UCSD-AML1 (cell line): ENCODE data around the gene TSNAX.
A peak's percentile ranks its signal among the peaks of the same experiment; 100 is the strongest.
"Not testable (repeated sequence)": the region's sequence is repeated elsewhere in the genome, so short reads cannot be mapped to it uniquely, and the experiment has no call there.

ENCODE experiments used
- DNase-seq: peaks from one replicate; lab custom pipeline; 2025; ENCODE audit not compliant: unreplicated experiment; lab: John Stamatoyannopoulos, UW

Gene TSNAX, protein sequence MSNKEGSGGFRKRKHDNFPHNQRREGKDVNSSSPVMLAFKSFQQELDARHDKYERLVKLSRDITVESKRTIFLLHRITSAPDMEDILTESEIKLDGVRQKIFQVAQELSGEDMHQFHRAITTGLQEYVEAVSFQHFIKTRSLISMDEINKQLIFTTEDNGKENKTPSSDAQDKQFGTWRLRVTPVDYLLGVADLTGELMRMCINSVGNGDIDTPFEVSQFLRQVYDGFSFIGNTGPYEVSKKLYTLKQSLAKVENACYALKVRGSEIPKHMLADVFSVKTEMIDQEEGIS

DNA sequence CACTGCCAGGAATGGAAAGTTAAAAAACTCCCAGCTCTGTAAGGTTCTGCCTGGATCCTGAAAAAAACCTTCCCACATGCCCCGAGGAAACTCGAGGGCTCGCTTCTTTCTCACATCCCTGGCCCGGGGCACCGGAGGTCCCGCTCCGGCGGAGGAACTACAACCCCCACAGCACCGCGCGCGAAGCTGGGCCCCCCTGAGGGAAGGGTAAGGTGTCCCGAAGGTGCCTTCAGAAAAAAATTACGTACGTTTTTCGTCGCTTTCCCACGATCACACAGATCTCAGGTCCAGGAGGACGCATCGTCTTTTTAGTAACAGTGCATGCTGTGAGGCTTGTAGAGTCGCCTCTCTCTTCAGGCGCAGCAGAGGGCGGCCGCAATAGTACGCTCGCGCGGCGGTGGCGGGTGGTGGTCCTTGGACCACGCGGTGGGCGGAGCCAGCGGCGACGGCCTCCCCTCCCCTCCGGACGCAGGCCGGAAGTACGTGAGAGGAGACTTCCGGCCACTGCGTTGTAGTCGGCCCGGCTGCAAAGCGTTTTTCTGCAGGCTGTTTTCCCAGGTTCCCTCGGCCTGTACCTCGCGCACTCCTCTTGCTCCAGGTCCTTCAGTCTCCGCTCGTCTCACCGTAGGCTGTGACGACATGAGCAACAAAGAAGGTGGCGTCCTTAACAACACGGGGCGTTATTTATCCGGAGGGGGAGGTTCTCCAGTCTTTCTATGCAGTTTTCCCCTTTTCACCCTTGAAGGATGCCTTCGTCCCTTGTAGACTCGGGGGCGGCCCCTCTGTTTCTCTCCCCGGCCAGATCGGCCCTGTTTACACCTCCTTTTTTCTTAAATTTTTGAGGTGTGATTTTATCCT is at the start of gene TSNAX:
TSS of gene TSNAX (plus strand) at position 498 of the 858 bp plus-strand sequence. CDS start at position 640, 142 bp downstream.
- peak; percentile 95 for DNase-seq

DNA sequence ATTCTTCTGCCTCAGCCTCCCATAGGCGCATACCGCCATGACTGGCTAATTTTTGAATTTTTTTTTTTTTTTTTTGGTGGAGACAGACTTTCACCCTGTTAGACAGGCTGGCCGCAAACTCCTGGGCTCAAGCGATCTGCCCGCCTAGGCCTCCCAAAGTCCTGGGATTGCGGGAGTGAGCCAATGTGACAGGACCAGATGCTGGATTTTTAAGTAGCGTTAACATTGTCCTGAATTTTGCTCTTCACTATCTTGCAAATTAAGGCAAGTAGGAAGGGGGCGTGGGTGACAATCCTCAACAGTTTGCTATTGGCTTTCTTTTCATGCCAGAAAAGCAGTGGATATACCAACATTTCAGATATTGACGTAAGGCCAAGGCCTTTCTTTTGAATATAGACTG is 49.7 kb upstream of the TSNAX start:
- no peak for DNase-seq

DNA sequence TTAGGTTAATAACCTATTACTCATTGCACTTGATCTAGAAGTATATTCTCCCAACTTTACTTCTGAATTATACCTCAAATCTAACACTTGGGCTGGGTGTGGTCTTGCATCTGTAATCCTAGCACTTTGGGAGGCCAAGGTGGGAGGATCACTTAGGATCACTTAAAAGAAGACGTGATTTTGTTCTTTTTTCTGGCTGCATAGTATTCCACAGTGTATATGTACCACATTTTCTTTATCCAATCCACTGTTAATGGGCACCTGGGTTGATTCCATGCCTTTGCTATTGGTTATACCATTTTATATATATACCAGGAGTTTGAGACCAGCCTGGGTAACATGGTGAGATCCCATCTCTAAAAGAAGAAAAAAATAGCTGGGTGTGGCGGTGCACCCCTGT is 48.5 kb upstream of the TSNAX start:
- no peak for DNase-seq

DNA sequence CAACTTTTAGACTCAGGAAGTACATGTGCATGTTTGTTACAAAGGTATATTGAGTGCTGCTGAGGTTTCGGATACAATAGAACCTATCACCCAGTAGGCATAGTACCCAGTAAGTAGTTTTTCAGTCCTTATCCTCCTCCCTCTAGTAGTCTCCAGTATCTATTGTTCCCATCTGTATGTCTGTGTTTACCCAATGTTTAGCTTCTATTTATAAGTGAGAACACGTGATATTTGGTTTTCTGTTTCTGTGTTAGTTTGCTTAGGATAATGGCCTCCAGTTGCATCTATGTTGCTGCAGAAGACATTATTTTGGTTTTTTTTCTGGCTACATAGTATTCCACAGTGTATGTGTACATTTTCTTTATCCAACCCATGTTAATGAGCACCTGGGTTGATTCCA is 47.2 kb upstream of the TSNAX start:
- DNase-seq: no peak

DNA sequence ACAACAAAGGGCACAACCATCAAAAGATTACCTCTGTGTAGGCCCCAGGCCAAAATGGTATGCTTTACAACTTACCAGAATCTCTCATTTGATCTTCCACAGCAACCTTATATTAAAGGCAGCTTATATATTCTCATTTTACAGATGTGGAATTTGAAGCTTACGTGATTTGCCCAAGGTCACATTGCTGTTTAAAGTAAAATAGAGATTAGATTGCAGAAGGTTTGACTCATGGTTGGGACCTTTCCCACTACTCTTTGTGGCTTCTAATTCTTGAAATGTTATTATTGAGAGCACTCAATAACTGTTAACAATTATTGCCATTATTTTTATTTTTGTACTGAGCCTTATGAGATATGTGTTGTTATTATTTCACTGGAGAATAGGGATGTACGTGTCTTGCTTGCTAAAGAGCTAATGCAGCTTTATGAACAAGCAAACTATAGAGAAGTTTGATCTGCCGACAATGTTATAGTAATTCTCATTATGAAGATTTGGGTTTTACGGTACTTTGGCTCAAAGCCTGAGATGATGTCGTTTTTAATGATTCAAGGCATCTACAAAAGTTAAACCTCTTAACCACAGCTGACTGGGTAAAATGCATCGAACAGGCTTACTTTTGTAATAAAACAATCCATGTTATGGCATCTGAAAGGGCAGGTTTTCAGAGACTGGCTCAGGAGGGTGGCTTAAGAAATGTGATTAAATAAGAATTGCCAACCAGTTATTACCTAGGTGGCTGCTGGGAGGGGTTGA is 43.3 kb upstream of the TSNAX start:
- no peak for DNase-seq

DNA sequence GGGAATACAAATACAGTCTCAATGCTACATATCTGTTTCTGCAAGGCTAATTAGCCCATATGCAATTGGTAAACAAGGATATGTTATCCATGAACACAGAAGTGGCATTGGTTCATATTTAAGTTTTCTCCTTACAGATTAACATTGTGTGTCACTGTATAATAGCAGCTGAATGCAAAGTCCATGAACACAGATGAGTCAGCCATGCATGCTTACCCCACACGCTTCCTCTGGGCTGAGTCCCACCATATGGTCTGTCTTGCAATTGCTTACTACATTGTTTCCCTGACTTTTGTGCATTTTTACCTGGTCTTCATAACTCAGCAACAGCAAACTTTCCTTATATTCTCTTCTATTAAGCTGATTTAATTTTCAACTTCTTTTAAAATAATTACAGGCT is 41.5 kb upstream of the TSNAX start:
- DNase-seq: no peak

DNA sequence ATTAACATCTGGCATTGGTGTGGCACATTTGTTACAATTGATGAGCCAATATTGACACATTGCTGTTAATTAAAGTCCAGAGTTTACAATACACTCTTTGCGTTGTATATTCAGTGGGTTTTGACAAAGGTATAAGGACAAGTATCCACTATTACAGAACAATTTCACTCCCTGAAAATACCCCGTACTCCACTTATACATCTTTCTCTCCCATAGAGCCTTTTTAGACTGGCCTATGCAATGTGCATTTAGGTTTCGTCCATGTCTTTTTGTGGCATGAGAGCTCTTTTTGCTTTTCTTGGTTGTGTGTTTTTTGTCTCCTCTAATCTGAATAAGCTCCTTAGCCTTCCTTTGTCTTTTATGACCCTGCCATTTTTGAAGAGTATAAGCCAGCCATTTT is 40.6 kb upstream of the TSNAX start:
- DNase-seq: no peak

DNA sequence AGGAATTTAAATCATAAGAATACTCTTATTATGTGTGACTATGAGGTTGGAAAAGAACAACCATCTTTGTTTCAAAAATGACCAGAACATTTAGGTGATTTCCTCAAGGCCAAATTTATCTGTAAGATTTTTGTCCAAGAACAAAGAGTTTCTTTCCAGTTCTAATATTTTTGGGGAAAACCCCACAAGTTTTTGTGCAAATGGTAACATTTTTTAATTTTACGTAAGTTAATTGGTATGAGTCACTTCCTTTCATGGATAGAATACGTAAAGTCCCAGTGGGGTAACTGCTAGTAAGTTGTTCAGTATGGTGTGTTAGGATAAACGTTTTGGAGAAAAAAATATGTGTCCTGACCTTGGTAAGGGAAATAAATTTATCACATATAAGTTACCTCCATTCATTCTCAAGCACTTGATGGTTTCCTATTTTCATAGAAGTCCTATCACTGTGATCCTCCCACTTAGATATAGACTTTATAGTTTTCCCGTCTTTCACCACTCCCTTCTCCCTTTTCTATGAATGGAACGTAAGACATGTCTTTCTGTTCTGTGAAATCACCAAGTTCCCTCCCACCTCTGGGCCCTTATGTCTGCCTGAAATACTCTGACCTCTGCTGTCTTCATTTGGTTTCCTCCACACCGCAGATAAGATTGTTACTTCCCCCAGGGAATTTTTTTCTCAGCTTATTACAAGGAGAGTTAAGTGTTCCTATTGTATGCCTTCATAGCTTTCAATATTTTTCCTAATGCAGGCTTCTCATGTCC is 34.9 kb upstream of the TSNAX start:
- no peak for DNase-seq

DNA sequence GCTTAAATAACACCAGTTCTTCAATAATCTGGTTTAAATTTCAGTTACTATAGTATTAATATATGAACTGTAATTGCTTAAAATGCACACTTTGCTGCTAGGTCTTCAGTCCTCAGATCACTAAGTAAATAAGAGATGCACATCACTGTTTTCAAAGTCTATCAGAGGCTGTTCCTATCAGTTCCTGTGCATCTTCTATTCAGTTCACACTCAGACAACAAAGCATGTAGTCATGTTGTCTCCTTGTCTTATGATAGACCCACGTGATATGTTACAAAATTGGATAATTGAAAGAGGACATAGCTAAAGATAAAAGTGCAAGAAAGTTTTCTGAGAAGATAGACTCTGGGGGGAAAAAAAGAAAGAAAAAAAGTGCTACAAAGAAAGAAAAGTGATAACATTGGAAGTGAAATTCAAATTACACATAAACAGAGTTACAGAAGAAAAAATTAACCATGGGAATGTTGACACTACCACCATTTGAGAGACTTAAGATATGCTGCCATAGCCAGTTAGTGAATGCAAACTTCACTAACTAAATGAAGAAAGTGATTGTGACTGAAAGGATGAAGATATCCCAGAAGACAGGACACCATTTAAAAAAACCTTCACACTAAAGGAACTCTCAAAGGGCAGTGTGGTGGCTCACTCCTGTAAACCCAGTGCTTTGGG is 33.9 kb upstream of the TSNAX start:
- DNase-seq: no peak

DNA sequence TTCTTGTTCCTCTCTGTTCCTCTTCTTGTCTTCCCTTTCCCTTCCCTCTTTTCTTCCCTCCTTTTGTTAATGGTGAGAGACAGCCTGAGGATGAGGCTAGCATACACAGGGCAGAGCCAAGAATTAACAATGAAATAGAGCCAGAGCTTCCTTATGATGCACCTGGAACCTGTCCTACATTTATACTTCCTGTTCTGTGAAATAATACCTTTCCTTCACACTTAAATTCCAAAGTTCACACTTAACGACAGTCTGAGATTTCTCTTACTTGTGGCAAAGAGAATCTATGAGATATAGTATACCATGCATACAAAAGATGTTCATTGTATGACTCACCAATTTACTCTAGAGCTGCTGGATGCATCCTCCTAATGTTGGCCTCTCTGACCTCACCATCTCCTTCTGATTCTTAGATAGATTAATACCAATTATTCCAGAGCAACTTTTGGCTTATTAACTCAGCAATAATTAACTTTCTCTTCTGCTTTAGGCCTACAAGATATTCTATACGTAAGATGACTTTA is 30.8 kb upstream of the TSNAX start:
- DNase-seq: no peak

DNA sequence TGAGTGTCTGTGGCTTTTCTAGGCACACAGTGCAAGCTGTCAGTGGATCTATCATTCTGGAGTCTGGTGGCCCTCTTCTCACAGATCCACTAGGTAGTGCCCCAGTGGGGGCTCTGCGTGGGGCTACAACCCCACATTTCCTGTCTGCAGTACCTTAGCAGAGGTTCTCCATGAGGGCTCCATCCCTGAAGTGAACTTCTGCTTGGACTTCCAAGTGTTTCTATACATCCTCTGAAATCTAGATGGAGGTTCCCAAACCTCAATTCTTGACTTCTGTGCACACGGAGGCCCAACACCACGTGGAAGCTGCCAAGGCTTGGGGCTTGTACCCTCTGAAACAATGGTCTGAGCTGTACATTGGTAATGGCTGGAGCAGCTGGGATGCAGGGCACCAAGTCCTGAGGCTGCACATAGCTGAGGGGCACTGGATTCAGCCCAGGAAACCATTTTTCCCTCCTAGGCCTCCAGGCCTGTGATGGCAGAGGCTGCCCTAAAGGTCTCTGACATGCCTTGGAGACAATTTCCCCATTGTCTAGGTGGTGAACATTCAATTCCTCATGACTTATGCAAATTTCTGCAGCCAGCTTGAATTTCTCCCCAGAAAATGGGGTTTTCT is 29.2 kb upstream of the TSNAX start:
- DNase-seq: no peak

DNA sequence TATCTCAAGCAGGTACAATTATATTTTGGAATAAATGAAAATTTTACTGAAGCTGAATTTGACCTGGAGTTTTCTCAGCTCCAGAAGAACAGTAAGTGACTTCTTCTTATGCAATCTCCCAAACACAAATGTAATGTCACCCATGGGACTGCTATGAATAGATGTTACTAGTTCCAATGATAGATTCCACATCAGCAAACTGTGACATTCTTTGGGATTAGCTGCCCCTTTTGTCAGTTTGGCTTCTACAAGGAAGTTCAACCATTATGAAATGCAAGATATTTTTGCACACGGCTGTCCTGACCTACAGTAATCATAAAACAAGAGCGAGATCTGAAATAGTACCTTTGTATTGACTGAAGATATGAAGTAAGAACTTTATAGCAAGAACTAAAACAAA is 27.8 kb upstream of the TSNAX start:
- DNase-seq: no peak

DNA sequence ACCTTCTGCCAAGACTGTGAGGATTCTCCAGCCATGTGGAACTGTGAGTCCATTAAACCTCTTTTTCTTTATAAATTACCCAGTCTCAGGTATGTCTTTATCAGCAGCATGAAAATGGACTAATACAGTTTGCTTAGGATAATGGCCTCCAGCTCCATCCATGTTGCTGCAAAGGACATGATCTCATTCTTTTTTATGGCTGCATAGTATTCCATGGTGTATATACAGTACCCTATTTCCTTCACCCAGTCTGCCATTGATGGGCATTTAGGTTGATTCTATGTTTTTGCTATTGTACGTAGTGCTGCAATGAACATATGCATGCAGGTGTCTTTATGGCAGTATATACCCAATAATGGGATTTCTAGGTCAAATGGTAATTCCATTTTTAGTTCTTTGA is 25.3 kb upstream of the TSNAX start:
- not testable (repeated sequence) for DNase-seq

DNA sequence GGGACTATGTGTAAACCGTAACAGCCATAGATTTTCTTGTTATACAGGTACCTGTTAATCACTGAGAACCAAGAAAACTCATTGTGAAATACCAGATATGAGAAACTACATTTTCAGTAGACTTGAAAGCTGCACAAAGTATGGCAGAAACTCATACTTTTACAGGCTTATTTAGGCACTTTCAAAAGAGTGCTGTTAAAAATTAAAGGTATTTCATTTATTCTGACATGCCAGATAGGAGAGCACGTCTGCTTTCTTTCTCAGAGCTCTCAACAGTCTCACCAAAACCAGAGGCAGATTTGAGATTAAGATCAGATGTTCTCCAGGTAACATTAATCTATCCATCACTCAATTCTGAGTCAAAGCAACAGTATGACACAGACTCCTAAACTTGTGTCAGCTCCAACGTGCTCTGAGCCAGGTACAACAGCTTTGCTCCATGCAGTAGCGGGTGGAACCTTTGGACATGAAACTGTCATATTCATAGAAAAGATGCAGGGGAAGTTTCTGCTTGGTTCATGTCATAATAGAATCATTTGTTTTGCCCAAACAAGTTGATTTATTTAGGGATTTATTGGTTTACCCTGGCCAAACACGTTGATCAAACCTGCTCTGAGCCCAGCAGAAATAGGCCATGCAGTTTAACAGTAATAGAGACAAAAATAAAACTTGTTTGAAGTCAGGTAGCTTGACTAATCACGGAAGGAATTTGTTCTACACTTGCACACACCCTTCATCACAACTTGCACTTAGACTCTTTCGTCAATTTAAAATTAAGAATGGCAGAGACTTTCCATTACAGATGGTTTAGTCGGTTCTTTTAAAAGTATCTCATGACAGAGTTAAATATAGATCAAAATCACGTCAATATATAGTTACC is 20.8 kb upstream of the TSNAX start:
- DNase-seq: no peak

DNA sequence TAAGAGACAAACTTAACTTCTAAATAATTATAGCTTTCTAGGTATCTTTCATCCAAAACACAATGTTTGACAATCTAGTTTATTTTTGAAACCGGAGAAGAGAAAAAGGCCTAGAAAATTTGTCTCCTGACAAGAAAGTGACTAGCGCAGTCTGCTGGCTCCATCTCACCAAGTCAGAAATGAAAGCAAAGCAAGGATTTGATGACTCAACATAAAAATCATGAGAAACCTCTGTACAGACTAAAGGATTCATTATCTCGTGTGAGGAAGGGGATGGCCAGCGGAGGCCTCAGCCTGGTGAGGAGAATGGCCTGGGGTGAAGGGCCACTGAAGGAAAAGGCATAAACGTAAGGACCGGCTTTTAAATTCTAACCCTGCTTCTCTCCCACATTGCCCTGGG is 20.0 kb upstream of the TSNAX start:
- no peak for DNase-seq

DNA sequence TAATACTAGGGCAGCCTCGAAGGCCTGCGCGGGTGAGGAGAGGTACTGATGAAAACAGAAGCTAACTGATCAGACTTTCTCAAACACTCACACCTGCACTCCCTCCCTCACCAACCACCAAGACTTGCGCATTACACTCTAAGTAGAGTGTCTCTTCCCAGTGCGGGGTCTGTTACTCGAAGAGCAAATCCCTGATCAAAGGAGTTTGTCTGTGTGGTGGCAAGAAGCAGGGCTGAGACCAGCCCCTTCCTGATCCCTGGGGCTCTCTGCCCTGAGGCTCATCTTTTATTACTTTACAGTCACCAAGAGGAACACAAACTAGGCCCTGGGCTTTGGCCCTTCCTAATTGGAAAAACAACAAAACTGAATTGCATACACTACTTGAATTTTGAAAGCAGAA is 19.5 kb upstream of the TSNAX start:
- DNase-seq: no peak

DNA sequence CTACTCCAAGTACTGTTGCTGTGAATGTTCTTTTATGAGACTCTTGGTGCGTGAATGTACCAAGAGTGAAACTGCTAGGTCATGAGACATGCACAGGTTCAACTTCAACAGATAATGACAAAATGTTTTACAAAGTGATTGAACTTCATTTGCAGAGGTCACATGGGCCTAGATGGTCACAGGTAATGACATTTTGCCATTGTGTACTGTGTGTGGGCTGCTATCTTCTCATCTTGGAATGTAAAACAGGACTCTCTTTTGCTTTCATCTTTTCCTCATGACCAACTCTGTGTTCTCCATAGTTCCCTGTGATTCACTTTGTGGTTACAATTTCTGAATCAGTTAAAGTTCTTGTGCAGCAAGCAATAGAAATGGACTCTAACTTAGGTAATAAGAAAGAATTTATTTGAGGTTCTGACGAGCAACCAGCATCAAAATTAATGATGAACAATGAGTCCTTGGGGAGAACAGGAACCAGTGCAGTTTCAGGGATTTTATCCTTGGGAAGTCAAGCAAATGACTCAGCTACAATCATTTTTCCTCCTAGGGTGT is 16.2 kb upstream of the TSNAX start:
- no peak for DNase-seq

DNA sequence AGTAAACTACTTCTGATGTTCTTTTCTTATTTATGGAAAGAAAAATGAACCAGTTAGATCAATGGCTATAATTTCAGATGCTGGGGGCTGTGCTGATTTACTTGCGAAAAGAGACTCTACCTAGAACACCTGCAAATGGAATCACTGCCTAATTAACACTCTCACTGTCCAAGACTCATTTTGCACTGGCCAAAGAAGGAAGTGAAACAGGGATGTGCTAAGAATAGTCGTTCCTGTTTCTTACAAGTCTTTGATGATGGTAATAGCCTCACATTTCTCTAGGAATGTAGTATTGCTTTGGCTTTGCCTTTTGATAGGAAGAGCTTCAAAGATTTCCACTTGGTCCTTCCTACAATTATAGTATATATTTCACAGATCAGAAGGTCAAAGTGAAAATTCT is 12.7 kb upstream of the TSNAX start:
- DNase-seq: no peak

DNA sequence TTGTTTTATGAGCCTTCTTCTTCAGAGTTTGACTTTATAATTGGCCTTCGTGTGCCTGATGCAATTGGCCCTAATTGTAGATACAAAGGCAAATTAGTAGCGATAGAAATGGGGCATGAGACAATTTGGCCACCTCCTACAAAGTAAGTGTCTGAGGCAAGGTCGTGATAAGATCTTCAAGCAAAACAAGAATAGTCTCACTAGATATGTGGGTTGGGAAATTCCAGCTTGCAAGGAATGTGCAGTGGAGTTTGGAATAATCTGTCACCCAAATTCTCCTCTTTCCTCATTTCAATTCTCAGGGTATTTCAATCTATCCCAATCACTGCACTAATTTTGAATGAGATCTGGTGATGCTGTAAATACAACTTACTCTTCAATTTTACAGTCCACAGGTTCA is 11.4 kb upstream of the TSNAX start:
- no peak for DNase-seq
